Suppressor macrophage treated with lipopolysaccharide for 1 hour (primary cell): ENCODE results near the gene BCL2L14.

Experiments used
- DNase-seq, 3 donors: peaks; one replicate each; pipeline ENCODE4 v3.0.0-alpha.2; 2020 to 2022

BCL2L14 gene

GRCh38 chr12:12064596-12064995 is 6.1 kb upstream of the BCL2L14 start:
- DNase-seq, result no peak

- DNase-seq, result peak; percentile 68 to 91 (median 73)
Measured at GRCh38 chr12:12068751-12069150, 2.0 kb upstream of the BCL2L14 start.

- peak; percentile 78 to 96 (median 91) for DNase-seq
Measured at GRCh38 chr12:12069821-12070548, 754 bp upstream of the BCL2L14 start.

- DNase-seq, result no peak
Measured at GRCh38 chr12:12072064-12072760, 1.5 kb downstream of the BCL2L14 start.

- DNase-seq, result peak; percentile 16 to 43 (median 22)
Measured at GRCh38 chr12:12079291-12079690, 8.6 kb downstream of the BCL2L14 start.

GRCh38 chr12:12081836-12082497 is 11.2 kb downstream of the BCL2L14 start:
- peak; percentile 66 to 86 (median 71) for DNase-seq

GRCh38 chr12:12083688-12084087 is 12.9 kb downstream of the BCL2L14 start:
- no peak for DNase-seq

- DNase-seq, result no peak
Measured at GRCh38 chr12:12086362-12086761, 15.6 kb downstream of the BCL2L14 start.

GRCh38 chr12:12086973-12087692 is 16.4 kb downstream of the BCL2L14 start:
- no peak for DNase-seq

- no peak for DNase-seq
Measured at GRCh38 chr12:12087693-12088034, 16.9 kb downstream of the BCL2L14 start.

- no peak for DNase-seq
Measured at GRCh38 chr12:12088147-12088546, 17.4 kb downstream of the BCL2L14 start.

GRCh38 chr12:12088761-12089160 is 18.0 kb downstream of the BCL2L14 start:
- no peak for DNase-seq

GRCh38 chr12:12091071-12091470 is 20.3 kb downstream of the BCL2L14 start:
- DNase-seq, result no peak

- no peak for DNase-seq
Measured at GRCh38 chr12:12091977-12092663, 21.4 kb downstream of the BCL2L14 start.

- no peak for DNase-seq
Measured at GRCh38 chr12:12094481-12094880, 23.7 kb downstream of the BCL2L14 start.

GRCh38 chr12:12095021-12095420 is 24.3 kb downstream of the BCL2L14 start:
- no peak for DNase-seq

- no peak for DNase-seq
Measured at GRCh38 chr12:12097891-12098690, 27.4 kb downstream of the BCL2L14 start.

GRCh38 chr12:12098691-12099015 is 27.9 kb downstream of the BCL2L14 start:
- DNase-seq, result no peak

- no peak for DNase-seq
Measured at GRCh38 chr12:12099102-12099501, 28.4 kb downstream of the BCL2L14 start.

GRCh38 chr12:12107678-12108077 is 36.9 kb downstream of the BCL2L14 start:
- DNase-seq, result no peak

- DNase-seq, result no peak
Measured at GRCh38 chr12:12108441-12109058, 37.8 kb downstream of the BCL2L14 start.
